H1 (cell line): ENCODE measurements around the gene ADCK2. TPM values are rescaled to one million over a fixed set of nuclear protein-coding genes. Genes with fewer than 3 reads are reported as not detected.

ENCODE experiments used
- BACH1 ChIP-seq: IDR thresholded peaks from 2 replicates; pipeline ENCODE4 v1.6.1; 2012; ENCODE audit warnings: low read length, improper control_type of control experiment
- BCL11A ChIP-seq, 2 experiments: IDR thresholded peaks; one replicate each; pipeline ENCODE4 v1.6.1; 2011; ENCODE audit warnings: low read depth in 2 of 2, low read length in 2 of 2, mild to moderate bottlenecking in 2 of 2
- CBX8 ChIP-seq: fragments of 300-800, 300-1000 bp; sonication (generic); IDR thresholded peaks from 2 replicates; pipeline ENCODE4 v1.7.1; 2016; ENCODE audit warnings: low read depth, low read length, borderline replicate concordance
- CHD7 ChIP-seq: fragments of 300-600 bp; sonication (generic); IDR thresholded peaks from 2 replicates; pipeline ENCODE4 v1.7.1; 2012; ENCODE audit warnings: low read length, moderate library complexity, mild to moderate bottlenecking, inconsistent platforms; ENCODE audit not compliant: insufficient replicate concordance
- CTBP2 ChIP-seq: IDR thresholded peaks from 2 replicates; pipeline ENCODE4 v1.7.0; 2011; ENCODE audit warnings: borderline replicate concordance, mild to moderate bottlenecking, moderate library complexity, mixed read lengths, low read length; ENCODE audit not compliant: insufficient read depth, insufficient read length
- NANOG ChIP-seq: IDR thresholded peaks from 2 replicates; pipeline ENCODE4 v1.6.1; 2011; ENCODE audit warnings: low read length, low read depth, mild to moderate bottlenecking, inconsistent platforms; ENCODE audit not compliant: insufficient read depth, poor library complexity, severe bottlenecking
- POLR2AphosphoS5 ChIP-seq: IDR thresholded peaks from 2 replicates; pipeline ENCODE4 v1.6.1; 2011; ENCODE audit warnings: low read depth, low read length
- RAD21 ChIP-seq, 2 experiments: IDR thresholded peaks in 1 of 2; conservative IDR thresholded peaks in 1 of 2; 2 replicates each; pipeline ENCODE4 v1.6.1; 2011; ENCODE audit warnings: low read depth in 2 of 2, low read length in 2 of 2, improper control_type of control experiment in 1 of 2, inconsistent platforms in 1 of 2, mild to moderate bottlenecking in 1 of 2, moderate library complexity in 1 of 2
- SAP30 ChIP-seq: fragments of 300-600 bp; sonication (generic); IDR thresholded peaks from 2 replicates; pipeline ENCODE4 v1.7.1; 2012; ENCODE audit warnings: low read length, moderate library complexity, mild to moderate bottlenecking, inconsistent platforms; ENCODE audit not compliant: insufficient read depth, insufficient replicate concordance
- TBP ChIP-seq: IDR thresholded peaks from 2 replicates; pipeline ENCODE4 v1.6.1; 2011; ENCODE audit warnings: low read depth, low read length, improper control_type of control experiment
- polyA plus RNA-seq, 7 experiments: library from polyadenylated mRNA; depleted of rRNA in 3 of 7; stranded (reverse) in 5 of 7; unstranded in 2 of 7; fragments of >200 nt in 5 of 7; fragments of 200-250 nt in 2 of 7; gene quantifications; 1 replicate in 5 of 7; 2 replicates in 1 of 7; 4 replicates in 1 of 7; pipeline versions ENCODE4 v1.2.1 to v1.2.3, GENCODE V29; 2011 to 2013; ENCODE audit warnings: missing spikeins in 2 of 7, mixed read lengths in 2 of 7
- total RNA-seq: library from RNA; stranded (reverse); fragmentation: NEBNext Ultra II Directional; extraction: Animal tissue kit (Norgen Biotek cat#: 25700); gene quantifications from 2 replicates; pipeline ENCODE4 v1.2.1, GENCODE V29; 2021

The ADCK2 gene
- total and polyA plus RNA-seq, 2 of the 8 experiments (the other 6 are each of a cell fraction or from before 2014, with no cell fraction given), result 6.9 to 11.7 TPM

- TF ChIP-seq CHD7 (no peak), CBX8 (no peak), RAD21 (IDR thresholded peaks at IDR 0.05 in 1 of 2, conservative IDR thresholded peaks at IDR 0.05 in 1 of 2; ENCODE audit: low read depth in 2 of 2, low read length in 2 of 2) (no peak), BACH1 (no peak), TBP (no peak), BCL11A (IDR thresholded peaks at IDR 0.05; ENCODE audit: low read depth in 2 of 2, low read length in 2 of 2) (no peak), SAP30 (no peak), CTBP2 (no peak), NANOG (no peak), POLR2AphosphoS5 (no peak)
Measured at GRCh38 chr7:140678081-140678815, 5.5 kb downstream of the ADCK2 start (continued).
